Measurements from ENCODE around the gene KSR1. TPM values are rescaled to one million over a fixed set of nuclear protein-coding genes. Genes with fewer than 3 reads are reported as not detected.

Gene KSR1
- total and polyA plus RNA-seq, 9 of the 15 experiments (the other 6 are each of a cell fraction or from before 2014, with no cell fraction given), result 1.4 to 51.7 (median 18.4) TPM

DNA sequence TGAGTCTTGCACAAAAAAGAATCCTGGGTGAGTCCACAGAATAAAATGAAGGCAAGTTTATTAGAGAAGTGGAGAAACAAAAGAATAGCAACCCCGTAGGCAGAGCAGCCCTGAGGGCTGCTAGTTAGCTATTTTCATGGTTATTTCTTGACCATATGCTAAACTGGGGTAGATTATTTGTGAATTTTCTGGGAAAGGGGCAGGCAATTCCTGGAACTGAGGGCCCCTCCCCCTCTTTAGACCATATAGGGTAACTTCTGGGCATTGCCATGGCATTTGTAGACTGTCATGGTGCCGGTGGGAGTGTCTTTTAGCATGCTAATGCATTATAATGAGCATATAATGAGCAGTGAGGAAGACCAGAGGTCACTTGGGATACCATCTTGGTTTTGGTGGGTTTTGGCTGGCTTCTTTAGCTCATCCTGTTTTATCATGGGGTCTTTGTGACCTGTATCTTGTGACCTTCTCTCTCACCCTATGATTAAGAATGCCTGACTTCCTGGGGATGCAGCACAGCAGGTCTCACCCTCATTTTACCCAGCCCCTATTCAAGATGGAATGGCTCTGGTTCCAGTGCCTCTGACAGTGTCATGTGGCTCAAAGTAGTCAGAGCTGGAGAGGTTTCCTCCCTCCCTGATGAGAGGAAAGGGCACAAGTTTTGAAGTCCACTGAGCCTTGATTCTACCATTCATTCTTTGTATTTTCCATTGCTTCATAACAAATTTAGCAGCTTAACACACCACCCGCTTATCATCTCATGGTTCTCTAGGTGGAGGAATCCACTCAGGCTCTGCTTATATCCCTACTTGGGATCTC lies 119.1 kb downstream of the KSR1 start (continued):
- TF ChIP-seq MXD1 (CRISPR knock-in tag; IDR thresholded peaks at IDR 0.05; ENCODE audit: borderline replicate concordance, poor library complexity, severe bottlenecking), result peak; percentile 44
- TF ChIP-seq ETV1 (tag; conservative IDR thresholded peaks at IDR 0.05; ENCODE audit: low read depth), result peak; percentile 84
- no peak for TF ChIP-seq CBX8 (IDR thresholded peaks at IDR 0.05; ENCODE audit: borderline replicate concordance, extremely low read depth, low read depth, low read length, poor library complexity, severe bottlenecking)
- TF ChIP-seq POLR2A (conservative IDR thresholded peaks at IDR 0.05), result peak; percentile 63
- peak; percentile 85; the same call in 1 of the 2 replicates for TF ChIP-seq ZFPM2 (CRISPR knock-in tag; IDR thresholded peaks at IDR 0.05)
- peak; percentile 97 for TF ChIP-seq HDAC8 (tag; IDR thresholded peaks at IDR 0.05)
- 0 out of 2 replicates have a peak, but pooled peaks have one; percentile 68 for TF ChIP-seq ZNF75A (CRISPR knock-in tag; IDR thresholded peaks at IDR 0.05)
- TF ChIP-seq, protein P1, sequence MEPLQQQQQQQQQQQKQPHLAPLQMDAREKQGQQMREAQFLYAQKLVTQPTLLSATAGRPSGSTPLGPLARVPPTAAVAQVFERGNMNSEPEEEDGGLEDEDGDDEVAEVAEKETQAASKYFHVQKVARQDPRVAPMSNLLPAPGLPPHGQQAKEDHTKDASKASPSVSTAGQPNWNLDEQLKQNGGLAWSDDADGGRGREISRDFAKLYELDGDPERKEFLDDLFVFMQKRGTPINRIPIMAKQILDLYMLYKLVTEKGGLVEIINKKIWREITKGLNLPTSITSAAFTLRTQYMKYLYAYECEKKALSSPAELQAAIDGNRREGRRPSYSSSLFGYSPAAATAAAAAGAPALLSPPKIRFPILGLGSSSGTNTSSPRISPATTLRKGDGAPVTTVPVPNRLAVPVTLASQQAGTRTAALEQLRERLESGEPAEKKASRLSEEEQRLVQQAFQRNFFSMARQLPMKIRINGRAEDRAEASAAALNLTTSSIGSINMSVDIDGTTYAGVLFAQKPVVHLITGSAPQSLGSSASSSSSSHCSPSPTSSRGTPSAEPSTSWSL (CRISPR knock-in tag; IDR thresholded peaks at IDR 0.05; ENCODE audit: borderline replicate concordance), result peak; percentile 98
- TF ChIP-seq ZNF165 (CRISPR knock-in tag; IDR thresholded peaks at IDR 0.05; ENCODE audit: borderline replicate concordance), result peak; percentile 95
- TF ChIP-seq ERF (CRISPR knock-in tag; IDR thresholded peaks at IDR 0.05), result peak; percentile 96
- no peak for TF ChIP-seq THRAP3 (IDR thresholded peaks at IDR 0.05; ENCODE audit: borderline replicate concordance)
- TF ChIP-seq ZFP30 (CRISPR knock-in tag; IDR thresholded peaks at IDR 0.05; ENCODE audit: borderline replicate concordance), result no peak
- TF ChIP-seq, protein P2, sequence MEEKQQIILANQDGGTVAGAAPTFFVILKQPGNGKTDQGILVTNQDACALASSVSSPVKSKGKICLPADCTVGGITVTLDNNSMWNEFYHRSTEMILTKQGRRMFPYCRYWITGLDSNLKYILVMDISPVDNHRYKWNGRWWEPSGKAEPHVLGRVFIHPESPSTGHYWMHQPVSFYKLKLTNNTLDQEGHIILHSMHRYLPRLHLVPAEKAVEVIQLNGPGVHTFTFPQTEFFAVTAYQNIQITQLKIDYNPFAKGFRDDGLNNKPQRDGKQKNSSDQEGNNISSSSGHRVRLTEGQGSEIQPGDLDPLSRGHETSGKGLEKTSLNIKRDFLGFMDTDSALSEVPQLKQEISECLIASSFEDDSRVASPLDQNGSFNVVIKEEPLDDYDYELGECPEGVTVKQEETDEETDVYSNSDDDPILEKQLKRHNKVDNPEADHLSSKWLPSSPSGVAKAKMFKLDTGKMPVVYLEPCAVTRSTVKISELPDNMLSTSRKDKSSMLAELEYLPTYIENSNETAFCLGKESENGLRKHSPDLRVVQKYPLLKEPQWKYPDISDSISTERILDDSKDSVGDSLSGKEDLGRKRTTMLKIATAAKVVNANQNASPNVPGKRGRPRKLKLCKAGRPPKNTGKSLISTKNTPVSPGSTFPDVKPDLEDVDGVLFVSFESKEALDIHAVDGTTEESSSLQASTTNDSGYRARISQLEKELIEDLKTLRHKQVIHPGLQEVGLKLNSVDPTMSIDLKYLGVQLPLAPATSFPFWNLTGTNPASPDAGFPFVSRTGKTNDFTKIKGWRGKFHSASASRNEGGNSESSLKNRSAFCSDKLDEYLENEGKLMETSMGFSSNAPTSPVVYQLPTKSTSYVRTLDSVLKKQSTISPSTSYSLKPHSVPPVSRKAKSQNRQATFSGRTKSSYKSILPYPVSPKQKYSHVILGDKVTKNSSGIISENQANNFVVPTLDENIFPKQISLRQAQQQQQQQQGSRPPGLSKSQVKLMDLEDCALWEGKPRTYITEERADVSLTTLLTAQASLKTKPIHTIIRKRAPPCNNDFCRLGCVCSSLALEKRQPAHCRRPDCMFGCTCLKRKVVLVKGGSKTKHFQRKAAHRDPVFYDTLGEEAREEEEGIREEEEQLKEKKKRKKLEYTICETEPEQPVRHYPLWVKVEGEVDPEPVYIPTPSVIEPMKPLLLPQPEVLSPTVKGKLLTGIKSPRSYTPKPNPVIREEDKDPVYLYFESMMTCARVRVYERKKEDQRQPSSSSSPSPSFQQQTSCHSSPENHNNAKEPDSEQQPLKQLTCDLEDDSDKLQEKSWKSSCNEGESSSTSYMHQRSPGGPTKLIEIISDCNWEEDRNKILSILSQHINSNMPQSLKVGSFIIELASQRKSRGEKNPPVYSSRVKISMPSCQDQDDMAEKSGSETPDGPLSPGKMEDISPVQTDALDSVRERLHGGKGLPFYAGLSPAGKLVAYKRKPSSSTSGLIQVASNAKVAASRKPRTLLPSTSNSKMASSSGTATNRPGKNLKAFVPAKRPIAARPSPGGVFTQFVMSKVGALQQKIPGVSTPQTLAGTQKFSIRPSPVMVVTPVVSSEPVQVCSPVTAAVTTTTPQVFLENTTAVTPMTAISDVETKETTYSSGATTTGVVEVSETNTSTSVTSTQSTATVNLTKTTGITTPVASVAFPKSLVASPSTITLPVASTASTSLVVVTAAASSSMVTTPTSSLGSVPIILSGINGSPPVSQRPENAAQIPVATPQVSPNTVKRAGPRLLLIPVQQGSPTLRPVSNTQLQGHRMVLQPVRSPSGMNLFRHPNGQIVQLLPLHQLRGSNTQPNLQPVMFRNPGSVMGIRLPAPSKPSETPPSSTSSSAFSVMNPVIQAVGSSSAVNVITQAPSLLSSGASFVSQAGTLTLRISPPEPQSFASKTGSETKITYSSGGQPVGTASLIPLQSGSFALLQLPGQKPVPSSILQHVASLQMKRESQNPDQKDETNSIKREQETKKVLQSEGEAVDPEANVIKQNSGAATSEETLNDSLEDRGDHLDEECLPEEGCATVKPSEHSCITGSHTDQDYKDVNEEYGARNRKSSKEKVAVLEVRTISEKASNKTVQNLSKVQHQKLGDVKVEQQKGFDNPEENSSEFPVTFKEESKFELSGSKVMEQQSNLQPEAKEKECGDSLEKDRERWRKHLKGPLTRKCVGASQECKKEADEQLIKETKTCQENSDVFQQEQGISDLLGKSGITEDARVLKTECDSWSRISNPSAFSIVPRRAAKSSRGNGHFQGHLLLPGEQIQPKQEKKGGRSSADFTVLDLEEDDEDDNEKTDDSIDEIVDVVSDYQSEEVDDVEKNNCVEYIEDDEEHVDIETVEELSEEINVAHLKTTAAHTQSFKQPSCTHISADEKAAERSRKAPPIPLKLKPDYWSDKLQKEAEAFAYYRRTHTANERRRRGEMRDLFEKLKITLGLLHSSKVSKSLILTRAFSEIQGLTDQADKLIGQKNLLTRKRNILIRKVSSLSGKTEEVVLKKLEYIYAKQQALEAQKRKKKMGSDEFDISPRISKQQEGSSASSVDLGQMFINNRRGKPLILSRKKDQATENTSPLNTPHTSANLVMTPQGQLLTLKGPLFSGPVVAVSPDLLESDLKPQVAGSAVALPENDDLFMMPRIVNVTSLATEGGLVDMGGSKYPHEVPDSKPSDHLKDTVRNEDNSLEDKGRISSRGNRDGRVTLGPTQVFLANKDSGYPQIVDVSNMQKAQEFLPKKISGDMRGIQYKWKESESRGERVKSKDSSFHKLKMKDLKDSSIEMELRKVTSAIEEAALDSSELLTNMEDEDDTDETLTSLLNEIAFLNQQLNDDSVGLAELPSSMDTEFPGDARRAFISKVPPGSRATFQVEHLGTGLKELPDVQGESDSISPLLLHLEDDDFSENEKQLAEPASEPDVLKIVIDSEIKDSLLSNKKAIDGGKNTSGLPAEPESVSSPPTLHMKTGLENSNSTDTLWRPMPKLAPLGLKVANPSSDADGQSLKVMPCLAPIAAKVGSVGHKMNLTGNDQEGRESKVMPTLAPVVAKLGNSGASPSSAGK (IDR thresholded peaks at IDR 0.05), result 0 out of 2 replicates have a peak, but pooled peaks have one; percentile 31
